ENCODE measurements around the gene SELENOF.
"Not testable (repeated sequence)": the region's sequence is repeated elsewhere in the genome, so short reads cannot be mapped to it uniquely, and the experiment has no call there.

The SELENOF gene

DNA sequence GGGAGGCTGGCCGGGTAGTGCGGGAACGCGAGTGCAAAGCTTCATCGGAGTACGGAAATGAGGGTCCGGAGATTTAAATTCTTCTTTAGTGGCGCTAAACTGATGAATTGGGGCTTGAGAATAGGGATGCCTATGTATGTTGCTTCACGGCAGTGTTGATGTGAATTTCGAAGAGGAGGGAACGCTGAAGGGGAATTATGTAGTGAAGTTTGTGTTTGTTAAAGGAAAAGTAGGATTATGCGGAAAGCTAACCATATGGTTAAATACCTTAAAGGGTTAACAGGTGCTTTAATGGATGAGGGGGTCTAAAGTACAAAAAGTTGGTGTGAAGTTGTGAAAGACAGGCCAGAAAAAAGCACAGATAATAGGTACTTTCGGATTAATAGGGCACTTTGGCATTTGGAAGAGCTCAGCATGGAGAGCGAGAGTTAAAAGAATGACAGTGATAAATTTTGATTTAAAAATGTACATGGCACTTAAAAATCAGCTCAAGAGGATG is 1.9 kb upstream of the SELENOF start:
- DNase-seq = no peak

DNA sequence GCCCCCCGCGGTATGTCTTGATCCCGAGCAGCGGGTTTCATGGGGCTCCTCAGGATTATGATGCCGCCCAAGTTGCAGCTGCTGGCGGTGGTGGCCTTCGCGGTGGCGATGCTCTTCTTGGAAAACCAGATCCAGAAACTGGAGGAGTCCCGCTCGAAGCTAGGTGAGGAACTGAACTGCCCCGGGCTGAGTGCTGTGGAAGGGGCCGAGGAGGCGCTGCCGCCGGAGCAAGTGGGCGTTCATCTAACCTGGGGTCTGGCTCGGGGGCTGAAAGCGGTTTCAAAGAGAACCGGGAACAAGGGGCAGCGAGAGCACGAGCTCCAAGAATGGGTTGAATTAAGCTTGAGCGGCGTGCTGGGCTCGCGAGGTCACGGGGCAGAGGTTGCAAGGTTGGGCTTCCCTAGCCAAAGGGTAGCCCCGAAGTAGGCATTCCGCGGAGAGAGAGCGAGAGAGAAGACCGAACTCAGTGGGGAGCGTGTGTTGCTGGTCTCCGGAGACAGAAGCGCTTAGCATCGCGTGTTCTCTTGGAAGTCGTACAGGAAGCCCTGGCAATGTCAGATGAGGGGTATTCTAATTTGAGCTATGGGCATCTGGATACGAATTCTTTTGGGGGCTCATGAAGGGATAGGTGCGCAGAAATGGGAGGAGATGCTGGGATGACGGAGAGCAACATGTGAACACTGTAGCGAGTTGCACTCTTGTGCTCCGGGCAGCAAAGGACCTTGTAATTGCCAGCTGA is 1.2 kb upstream of the SELENOF start:
- DNase-seq = peak; percentile 27 to 36

DNA sequence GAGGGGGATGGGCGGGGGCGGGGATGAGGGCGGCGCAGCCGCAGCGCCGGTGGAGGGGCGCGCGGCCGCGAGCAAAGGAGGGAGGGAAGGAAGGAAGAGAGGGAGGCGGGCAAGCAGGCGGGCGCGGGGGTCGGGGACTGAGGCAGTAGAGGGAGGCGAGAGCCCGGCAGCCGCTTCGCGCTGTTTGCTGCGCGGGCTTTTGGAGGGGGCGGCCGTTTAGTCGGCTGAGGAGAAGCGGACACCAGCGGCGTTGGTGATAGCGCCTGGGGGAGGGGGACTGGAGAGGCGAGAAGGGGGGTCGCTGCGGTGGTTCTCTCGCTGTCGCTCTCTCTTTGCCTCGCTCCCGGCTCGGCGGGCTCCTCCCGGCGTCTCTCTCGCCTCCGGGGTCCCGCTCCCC is 673 bp upstream of the SELENOF start, which contains the start of gene HS2ST1:
TSS of gene HS2ST1 (plus strand) at position 35 of the 397 bp plus-strand sequence.
- no peak for DNase-seq

DNA sequence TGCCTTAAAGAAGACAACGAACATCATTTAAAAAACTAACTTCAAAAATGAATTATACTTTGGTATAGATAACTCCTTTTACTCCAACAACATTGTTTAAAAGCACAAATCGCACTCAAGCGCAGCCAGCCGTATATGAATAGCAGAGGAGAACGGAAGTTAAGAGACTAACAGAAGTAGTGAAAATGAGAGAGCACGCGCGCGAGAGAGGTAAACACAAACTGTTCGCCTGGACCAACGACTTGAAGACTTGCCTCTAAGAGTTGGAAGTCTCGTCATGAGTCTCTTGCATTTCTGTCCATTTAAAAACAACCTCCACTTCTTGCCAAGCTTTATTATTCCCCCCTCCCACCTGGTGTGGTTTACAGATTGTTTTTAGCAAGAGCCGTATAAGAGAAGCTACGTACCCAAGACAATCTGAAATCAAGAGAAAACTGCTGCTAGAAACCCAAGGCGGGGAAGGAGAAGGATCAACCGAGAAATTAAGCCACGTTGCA is 479 bp downstream of the SELENOF start:
- DNase-seq = peak; percentile 11 to 24

DNA sequence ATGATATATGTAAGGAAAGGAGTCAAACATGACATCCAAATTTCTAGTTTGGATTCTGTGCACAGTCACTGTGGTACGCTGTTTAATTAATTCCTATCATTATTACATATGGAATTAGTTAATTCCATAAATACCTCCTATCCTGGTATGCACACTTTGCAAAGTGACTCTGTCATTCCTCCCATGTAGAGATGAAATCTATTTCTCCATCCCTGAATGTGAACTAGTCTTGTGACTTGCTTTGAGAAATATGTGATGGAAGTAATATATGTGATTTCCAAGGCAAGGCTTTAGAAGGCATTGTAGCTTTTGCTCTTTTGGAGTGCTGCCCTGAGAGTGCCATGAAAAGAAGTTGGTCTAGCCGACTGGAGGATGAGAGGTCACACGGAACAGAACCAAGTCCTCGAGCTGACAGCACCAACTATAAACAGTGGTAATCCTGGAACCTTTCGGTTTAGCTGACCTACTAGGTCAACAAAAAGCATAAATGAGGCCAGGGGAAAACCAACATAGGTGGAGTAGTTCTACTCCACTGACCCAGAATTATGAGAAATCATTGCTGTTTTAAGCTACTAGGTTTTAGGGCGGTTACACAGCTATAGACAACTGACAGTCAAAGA is 1.5 kb downstream of the SELENOF start:
- no peak for DNase-seq

DNA sequence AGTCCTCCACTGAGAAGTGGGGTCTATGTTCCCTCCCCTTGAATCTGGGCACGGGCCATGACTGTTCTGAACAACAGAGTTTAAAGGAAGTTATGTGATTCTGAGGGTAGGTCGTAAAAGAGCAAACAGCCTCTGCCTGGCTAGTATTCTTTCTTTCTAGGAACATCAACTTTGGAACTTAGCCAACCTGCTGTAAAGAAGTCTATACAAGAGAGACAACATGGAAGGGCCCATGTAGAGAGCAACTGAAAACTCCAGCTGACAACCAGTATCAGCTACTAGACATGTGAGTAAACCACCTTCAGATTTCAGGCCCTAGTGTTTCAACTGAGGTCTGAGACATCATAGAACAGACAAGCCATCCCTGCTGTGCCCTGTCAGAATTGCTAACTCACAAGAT is 7.5 kb downstream of the SELENOF start:
- no peak for DNase-seq

DNA sequence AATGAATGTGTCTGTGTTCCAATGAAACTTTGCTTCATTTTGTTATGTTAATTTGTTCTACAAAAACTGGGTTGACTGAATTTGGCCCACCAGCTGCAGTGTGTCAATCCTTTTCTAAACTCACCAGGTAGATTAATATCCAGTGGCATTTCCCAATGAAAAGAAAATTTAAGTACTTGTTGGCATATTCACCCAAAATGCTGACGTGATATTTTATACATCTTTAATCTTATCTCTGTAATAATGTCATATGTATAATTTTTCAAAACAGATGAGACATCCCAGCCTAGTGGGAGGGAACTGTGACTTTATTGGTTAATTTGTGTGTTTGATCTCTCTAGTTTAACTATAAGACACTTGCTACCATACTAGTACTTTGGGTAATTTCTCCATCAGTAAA is 8.1 kb downstream of the SELENOF start:
- DNase-seq = no peak

DNA sequence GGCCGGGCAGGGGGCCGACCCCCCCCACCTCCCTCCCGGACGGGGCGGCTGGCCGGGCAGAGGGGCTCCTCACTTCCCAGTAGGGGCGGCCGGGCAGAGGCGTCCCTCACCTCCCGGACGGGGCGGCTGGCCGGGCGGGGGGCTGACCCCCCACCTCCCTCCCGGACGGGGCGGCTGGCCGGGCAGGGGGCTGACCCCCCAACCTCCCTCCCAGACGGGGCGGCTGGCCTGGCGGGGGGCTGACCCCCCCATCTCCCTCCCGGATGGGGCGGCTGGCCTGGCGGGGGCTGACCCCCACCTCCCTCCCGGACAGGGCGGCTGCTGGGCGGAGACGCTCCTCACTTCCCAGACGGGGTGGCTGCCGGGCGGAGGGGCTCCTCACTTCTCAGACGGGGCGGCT is 14.5 kb downstream of the SELENOF start:
- DNase-seq = not testable (repeated sequence)

DNA sequence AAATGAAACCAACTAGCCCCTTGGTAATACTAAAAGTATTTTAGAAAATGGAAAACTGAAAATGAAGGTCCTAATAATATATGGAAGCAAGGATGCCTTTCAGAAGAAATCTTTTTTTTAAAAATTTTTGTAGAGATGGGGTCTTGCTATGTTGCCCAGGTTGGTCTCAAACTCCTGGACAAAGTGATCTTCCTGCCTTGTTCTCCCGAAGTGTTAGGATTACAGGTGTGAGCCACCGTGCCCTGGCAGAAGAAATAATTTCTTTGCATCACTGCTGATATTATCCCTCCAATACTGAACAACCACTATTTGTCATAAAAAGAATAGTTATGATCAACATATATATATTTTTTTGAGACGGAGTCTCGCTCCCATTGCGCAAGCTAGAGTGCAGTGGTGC is 25.6 kb downstream of the SELENOF start:
- no peak for DNase-seq

DNA sequence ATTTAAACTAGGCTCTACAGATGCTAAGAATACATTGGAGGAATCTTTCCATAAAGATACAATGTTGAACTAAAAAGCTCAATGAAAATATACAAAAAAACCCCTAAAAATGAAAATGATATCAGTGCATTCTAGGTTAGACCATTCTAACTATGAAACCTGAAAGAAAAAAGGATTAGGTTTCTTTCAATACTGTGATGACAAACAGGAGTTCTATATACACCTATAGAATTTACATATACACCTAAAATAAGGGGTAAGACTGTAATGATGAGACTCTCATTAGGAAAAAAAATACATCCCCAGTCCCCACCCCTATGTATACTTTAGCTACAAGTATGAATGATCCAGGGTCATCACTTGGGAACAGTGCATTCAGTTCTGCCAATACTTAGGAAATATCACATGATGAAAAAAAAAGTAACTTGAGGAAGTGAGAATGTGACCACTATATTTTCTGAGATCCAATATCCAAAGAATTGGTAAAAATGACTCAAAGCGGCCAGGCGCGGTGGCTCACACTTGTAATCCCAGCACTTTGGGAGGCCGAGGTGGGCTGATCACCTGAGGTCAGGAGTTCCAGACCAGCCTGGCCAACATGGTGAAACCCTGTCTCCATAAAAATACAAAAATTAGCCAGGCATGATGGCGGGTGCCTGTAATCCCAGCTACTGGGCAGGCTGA is 26.3 kb downstream of the SELENOF start:
- no peak for DNase-seq

DNA sequence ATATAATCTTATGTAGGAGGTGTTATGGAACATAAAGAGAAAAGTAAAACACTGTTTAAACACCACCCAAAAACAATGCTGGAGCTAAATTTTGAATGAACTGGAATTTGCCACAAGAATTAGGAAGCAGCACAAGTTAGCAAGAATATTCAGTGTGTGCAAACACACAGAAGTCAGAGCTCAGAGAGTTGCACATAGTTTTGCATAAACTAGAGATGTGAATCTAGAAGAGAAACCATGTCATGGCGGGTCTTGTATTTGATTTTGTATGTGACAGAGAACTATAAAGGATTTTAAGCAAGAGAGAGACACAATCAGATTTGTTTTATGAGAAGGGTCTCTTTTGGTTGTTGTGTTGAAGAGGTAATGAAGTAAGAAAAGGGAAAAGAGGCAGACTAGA is 38.2 kb downstream of the SELENOF start:
- no peak for DNase-seq

DNA sequence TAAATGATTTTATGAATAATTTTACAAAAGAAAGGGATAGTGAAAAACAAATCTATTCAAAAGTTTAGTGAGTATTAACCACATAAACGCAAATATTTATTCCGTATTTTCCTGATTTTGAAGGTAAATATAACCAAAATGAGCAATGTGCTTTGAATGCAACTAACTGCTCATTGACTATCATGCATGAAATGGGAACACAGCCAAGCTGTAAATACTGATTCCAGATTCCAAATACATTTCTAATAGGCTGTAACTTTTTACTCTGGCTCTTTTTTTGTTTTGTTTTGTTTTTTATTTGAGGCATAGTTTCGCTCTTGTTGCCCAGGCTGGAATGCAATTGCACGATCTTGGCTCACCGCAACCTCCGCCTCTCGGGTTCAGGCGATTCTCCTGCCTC is 41.8 kb downstream of the SELENOF start:
- DNase-seq = no peak

DNA sequence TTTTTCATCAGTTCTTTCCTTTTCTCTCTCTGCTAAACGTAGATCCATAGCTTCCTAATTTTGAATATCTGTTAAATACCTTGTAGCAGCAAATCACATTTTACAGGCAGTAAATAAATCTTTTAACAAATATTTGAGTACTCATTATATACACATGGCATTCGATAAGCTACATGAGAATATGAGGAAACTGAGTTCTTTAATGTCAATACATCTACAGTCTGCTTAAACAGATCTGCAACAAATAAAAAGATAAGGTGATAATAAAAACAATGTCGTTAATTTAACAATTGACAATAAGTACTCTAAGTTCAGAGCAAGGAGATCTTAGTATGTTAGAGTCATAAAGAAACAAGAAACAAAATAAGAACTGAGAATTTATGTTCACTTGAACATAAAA is 42.9 kb downstream of the SELENOF start:
- no peak for DNase-seq

DNA sequence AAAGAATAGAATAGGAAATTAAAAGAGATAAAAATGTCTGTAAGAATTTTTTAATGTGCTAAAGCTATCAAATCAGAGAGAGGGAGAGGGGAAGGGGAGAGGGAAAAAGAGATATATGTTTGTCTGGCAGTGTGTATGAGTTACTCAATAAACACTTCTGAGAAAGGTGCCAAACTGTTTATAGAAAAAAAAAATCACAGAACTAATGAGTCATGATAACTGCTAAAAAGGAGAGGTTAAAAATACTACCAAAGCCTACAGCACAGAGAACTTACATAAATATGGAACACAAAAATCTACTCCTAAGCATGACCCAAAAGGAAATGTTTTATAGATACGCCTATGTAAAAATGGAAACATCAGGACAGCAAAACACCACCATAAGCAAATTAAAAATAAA is 45.4 kb downstream of the SELENOF start:
- DNase-seq = no peak

DNA sequence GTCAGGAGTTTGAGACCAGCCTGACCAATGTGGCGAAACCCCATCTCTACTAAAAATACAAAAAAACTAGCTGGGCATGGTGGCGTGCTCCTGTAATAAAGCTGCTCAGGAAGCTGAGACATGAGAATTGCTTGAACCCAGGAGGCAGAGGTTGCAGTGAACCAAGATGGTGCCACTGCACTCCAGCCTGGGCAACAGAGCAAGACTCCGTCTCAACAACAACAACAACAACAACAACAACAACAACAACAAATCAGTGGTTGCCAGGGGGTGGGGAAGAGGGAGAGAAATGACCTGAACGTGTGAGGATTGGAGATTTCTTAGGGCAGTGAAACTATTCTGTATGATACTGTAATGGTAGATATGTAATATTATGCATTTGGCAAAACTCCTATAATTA is 46.6 kb downstream of the SELENOF start:
- DNase-seq = not testable (repeated sequence)

DNA sequence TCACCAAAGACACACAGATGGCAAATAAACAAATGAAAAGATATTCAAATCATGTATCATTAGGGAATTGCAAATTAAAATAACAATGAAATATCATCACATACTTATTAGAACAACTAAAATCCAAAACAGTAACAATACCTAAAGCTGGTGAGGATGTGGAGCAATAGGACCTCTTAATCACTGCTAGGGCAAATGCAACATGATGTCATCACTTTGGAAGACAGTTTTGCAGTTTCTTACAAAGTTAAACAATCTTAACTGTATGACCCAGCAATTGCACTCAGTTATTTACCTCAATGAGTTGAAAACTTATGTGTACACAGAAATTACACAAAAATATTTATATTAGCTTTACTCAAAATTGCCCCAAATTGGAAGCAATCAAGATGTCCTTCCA is 47.3 kb downstream of the SELENOF start:
- DNase-seq = no peak

DNA sequence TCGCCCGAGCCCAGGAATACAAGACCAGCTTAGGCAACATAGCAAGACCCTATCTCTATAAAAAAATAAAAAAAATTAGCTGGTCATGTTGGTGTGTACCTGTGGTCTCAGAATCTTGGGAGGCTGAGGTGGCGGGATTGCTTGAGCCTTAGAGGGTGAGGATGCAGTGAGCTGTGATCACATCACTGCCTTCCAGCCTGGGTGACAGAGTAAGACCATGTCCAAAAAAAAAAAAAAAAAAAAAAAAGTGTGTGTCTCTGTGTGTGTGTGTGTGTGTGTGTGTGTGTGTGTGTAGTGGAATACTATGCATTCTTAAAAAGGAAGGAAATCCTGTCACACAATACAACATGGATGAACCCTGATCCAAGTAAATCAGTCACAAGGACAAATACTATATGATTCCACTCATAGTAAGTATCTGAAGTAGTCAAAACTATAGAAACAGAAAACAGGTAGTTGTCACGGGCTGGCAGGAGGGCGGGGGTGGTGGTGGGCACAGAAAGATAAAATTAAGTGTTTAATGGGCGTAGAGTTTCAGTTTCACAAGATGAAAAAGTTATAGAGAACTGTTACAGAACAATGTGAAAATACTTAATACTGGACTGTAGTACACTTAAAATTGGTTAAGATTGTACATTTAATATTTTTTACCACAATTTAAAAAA is 47.8 kb downstream of the SELENOF start:
- no peak for DNase-seq

DNA sequence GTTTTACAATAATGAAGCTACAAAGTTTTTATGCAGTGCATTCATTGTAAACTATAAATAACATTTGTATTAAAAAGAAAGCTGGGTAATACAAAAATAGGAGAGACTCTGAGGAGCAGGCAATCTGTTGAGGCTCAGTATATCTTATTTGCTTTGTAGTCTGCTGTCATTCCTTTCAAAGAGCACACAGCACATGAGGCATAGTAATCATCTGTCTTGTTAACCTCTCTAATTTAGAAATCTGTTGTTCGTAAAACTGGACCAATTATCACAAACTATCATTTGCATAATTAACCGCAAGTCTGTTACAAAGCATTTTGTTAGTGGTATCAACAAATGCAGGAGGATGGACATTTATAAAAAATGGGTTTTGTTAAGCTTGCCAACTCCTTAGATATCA is 51.0 kb downstream of the SELENOF start:
- no peak for DNase-seq

DNA sequence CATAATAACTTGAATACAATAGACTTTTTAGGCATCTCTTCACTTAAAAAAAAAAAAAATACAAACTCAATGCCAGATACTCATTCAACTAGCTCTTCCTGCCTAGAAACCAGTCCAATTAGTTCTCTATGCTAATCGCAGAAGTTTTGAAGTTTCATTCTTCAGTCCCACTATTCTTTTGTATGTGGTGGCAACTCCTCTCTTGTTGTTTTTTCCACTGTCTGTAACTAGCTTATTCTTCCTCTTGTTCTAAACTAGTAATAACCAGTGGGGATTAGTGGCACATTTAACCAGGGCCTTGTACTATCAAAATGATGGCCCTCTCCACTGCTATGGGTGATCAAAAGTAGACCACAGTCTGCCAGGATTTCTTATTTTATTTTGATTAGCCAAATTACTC is 52.5 kb downstream of the SELENOF start:
- DNase-seq = no peak

DNA sequence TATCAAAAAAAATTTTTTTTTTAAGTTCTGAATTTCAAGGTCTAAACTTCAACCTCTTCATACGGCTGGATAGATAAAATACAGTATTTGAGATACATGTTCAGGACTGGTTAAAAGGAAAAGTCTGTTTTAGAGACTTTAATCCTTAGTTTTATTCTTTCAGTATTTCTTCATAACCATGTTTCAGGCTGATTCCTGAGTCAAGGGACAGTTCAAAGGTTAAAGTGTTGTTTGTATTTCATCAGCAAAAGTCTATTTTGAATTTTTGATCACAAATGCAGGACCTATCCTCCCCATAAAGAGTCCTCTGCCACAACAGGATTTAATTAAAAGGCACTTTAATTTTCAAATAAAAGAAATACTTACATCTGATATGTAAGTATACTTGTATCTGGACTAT is 53.5 kb downstream of the SELENOF start:
- DNase-seq = no peak

DNA sequence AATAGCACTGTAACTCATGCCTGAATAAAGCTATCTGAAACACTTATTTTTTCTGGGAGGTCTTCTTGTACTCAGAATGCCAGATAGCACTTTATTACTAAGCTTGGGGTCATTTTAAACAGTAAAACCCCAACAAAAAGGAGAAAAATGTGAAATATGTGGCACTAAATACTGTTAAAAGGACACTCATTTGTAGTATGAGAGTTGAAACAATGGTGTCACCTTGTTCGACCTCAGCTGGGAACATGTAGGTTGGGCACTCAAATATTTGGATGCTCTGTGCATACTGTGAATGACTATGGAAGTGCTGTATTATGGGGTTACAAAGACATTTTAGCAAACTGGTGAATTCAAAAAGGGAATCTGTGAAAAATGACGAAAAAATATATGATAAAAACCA is 53.9 kb downstream of the SELENOF start:
- no peak for DNase-seq

DNA sequence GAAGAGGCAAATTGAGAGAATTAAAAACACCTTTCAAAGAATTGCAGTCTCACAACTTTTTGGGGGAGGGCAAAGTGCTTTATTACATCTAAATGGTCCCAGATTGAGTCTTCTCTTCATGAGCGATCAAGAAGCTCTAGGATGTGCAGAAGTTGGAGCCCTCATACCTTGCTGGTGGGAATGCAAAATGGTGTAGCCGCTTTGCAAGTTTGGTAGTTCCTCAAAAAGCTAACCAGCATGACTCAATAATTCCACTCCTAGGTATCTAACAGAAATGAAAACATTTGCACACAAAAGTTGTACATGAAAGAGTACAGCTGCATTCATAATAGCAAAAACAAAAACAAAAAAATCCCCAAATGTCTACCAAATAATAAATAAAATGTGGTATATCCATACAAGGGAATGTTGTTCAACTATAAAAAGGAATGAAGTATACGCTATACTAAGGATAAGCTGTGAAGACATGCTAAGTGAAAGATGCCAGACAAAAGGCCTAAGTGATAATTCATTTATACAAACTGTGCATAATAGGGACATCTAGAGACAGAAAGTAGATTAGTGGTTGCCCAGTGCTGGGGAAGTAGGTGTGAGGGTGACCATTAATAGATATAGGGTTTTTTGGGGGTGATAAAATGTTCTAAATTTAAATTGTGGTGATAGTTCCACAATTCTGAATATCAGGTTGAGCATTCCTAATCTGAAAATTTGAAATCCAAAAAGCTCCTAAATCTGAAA is 55.2 kb downstream of the SELENOF start:
- DNase-seq = no peak

DNA sequence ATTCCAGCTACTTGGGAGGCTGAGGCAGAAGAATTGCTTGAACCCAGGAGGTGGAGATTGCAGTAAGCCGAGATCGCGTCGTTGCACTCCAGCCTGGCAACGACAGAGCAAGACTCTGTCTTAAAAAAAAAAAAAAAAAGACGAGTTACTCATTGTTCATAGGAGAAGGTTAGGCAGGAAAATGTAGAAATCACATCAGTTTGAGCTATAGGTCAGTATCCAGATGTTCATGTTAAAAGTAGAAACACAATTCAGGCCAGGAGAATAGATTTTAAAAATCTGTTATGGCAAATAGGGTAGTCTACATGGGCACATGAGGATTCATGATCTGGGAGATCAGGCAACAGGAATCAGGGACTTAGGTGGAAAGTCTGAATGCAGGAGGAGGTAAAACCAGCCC is 57.7 kb downstream of the SELENOF start:
- no peak for DNase-seq
